ENCODE data around the gene IL3RA.
"Not testable (repeated sequence)": the region's sequence is repeated elsewhere in the genome, so short reads cannot be mapped to it uniquely, and the experiment has no call there.

The IL3RA gene

GRCh38 chrX:1423215-1423614 lies 86.6 kb downstream of the IL3RA start:
- no peak for DNase-seq

GRCh38 chrX:1424147-1424851 lies 87.7 kb downstream of the IL3RA start:
- no peak for DNase-seq

- DNase-seq: no peak
Measured at GRCh38 chrX:1425381-1425780, 88.8 kb downstream of the IL3RA start.

- not testable (repeated sequence) for DNase-seq
Measured at GRCh38 chrX:1426321-1426720, 89.7 kb downstream of the IL3RA start.

DNA sequence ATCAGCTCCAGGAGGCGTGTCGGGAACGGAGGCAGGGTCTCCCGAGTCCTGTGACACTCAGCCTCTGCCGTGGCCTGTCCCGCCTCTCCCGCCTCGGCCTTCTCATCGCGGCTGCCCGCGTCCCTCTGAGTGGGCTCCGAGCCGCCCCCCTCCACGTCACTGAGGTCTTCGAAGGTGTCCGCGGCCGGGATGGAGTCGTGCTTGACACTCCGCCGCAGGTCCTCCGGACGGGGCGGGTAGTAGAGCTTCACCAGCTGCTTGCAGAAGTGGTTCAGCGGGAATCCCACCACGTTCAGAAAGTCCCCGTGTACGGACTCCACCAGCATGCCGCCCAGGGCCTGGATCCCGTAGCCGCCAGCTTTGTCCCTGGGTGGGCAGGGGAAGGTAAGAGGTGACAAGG lies 91.2 kb downstream of the IL3RA start:
- no peak for DNase-seq

GRCh38 chrX:1430451-1430850 lies 93.9 kb downstream of the IL3RA start:
- no peak for DNase-seq

Data from hypothalamus (tissue), 51 donors.